Fibroblast of the aortic adventitia (primary cell): ENCODE data around the gene NANOS2. TPM values are rescaled to one million over a fixed set of nuclear protein-coding genes. Genes with fewer than 3 reads are reported as not detected.
A peak's percentile ranks its signal among the peaks of the same experiment; 100 is the strongest.

Experiments
- DNase-seq: peaks from one replicate; pipeline ENCODE4 v3.0.0-alpha.2; 2010; ENCODE audit warnings: low read depth
- H3K4me3 ChIP-seq: 2 replicates; pipeline ENCODE4 v1.5.1; 2011; ENCODE audit warnings: low read depth, mild to moderate bottlenecking, control low read depth, low read length, moderate library complexity
- CTCF ChIP-seq: IDR thresholded peaks from 2 replicates; pipeline ENCODE4 v1.5.1; 2011; ENCODE audit warnings: mild to moderate bottlenecking, low read length, control low read depth, inconsistent platforms; ENCODE audit not compliant: insufficient read depth
- total RNA-seq: library from RNA; depleted of rRNA; stranded (reverse); fragments of >200 nt; gene quantifications from 2 replicates; pipeline ENCODE4 v1.2.3, GENCODE V29; 2012; ENCODE audit warnings: low replicate concordance

NANOS2 gene
- total RNA-seq, 1 donor: not detected

- DNase-seq: peak; percentile 89
- no peak overlapping the region for H3K4me3 ChIP-seq
- TF ChIP-seq CTCF: peak; percentile 7
Measured at GRCh38 chr19:45955905-45956608, 41.5 kb upstream of the NANOS2 start.

- no peak overlapping the region for H3K4me3 ChIP-seq
- DNase-seq: peak; percentile 26
- no peak for TF ChIP-seq CTCF
Measured at GRCh38 chr19:45954156-45954555, 39.6 kb upstream of the NANOS2 start.

GRCh38 chr19:45953676-45954075 is 39.1 kb upstream of the NANOS2 start:
- TF ChIP-seq CTCF: no peak
- no peak for DNase-seq
- H3K4me3 ChIP-seq: no peak overlapping the region

GRCh38 chr19:45952686-45953505 is 38.3 kb upstream of the NANOS2 start:
- no peak for TF ChIP-seq CTCF
- peak; percentile 75 for DNase-seq
- H3K4me3 ChIP-seq: no peak overlapping the region

GRCh38 chr19:45952341-45952685 is 37.7 kb upstream of the NANOS2 start:
- no peak for TF ChIP-seq CTCF
- no peak for DNase-seq
- no peak overlapping the region for H3K4me3 ChIP-seq

- no peak for TF ChIP-seq CTCF
- H3K4me3 ChIP-seq: no peak overlapping the region
- peak; percentile 28 for DNase-seq
Measured at GRCh38 chr19:45947926-45948325, 33.3 kb upstream of the NANOS2 start.
